HG02973 (cell line): Measurements from ENCODE around the gene PALLD.
"Not testable (repeated sequence)": the region's sequence is repeated elsewhere in the genome, so short reads cannot be mapped to it uniquely, and the experiment has no call there.

ENCODE experiments used
- ATAC-seq: cut with Tn5 transposase; IDR thresholded peaks from one replicate; pipeline ENCODE4 v1.9.1; 2021; ENCODE audit warnings: moderate library complexity; ENCODE audit not compliant: unreplicated experiment

PALLD gene

DNA sequence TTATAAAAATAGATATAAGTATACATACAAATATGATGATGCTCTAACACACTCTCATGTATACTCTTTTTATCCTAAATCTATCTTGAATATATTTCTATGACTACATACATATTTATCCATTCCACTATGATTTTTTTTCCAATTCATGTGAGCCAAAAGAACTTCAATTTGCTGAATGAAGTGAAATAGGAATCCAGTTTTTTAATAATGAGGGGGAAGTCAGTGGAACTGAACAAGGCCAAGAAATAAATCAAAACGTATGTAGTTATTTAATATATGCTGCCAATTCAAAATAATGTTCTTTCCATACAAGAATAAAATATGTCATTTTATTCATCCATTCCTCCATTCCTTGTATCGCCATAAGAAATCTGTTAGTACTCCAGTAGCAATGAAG, 6.1 kb upstream of the PALLD start:
- ATAC-seq = no peak

DNA sequence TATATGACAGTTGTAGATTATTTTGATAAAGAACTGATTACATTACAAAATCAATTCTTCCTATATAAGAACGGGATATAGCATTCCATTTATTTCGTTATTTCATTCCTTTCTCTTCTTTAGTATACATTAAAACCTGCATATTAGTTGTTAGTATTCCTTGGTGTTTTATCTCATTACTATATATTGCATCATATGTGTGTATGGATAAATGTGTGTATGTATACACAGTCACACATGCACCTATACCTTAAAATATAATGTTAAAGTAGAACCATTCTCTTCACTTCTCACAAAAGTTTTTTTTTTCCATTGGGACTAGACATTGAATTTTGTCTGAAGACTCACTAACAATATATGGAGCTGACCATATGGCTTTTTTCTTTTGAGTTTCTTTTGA, 5.3 kb upstream of the PALLD start:
- ATAC-seq = no peak

DNA sequence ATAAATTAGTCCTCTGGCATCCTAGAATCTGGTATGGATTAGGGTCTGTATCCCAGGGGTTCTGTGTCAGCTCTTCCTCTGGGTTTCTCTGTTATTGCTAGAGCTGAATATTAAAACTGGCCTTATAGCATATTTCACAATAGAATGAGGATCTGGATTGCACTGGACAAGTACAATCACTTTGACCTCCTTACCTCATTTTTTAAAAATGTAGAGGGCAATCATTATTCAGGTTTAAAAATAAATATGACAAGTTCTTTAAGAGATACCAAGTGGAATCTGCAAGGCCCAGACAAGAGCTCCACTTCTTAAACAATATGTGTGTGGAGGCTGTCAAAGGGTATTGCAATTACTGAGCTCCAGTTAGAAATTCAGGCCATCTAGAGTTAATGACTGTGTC, 1.4 kb downstream of the PALLD start:
- no peak for ATAC-seq

DNA sequence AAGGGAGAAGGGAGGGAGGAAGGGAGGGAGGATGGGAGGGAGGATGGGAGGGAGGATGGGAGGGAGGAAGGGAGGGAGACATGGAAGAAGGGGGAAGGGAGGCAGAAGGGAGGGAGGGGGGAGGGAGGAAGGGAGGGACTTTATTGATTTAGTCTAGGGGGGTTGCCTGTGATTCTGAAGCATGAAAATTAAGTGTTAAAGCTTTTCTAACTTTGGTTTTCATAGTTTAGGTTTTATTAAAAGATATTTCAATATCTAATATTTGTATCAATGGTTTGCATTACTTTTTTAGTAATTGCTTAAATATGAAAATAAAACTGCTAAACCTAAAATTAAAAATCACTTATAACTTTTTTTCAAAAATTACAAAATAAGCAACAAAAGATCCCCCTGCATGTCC, 2.4 kb downstream of the PALLD start:
- no peak for ATAC-seq

DNA sequence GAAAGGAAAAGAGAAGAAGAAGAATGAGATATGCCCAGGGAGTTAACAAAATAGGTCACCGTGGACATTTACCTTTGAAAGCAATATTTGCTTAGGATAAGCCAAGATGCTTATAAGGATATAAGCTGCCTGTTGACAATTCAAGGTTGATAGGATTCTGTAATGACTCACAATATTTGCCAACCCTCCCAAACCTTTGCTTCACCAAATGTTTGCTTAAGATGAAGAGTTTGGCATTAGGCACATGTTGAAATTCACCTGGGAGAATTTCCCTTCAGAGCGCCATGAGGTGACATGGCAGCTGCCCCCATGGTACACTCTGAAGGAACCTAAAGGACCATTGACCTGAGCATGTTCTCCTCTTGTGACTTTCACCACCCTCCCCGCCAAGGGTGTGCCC, 4.6 kb downstream of the PALLD start:
- no peak for ATAC-seq

DNA sequence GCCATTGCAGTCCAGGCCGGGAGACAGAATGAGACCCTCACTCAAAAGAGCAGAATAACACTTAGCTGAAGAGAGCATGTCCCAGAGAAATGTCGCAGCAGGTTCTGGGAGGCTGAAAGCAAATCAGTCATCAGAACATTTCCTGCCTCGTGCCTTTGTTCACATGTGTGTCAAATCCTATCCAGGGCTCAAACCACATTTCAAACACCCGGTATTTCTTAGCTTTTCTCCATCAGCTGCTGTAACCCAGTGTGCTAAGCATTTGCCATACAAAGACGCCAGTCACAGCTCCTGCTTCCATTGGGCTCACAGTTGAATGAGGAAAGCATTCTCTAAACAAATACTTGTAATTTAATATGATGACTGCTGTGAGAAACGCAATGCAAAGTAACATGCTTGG, 6.0 kb downstream of the PALLD start:
- no peak for ATAC-seq

DNA sequence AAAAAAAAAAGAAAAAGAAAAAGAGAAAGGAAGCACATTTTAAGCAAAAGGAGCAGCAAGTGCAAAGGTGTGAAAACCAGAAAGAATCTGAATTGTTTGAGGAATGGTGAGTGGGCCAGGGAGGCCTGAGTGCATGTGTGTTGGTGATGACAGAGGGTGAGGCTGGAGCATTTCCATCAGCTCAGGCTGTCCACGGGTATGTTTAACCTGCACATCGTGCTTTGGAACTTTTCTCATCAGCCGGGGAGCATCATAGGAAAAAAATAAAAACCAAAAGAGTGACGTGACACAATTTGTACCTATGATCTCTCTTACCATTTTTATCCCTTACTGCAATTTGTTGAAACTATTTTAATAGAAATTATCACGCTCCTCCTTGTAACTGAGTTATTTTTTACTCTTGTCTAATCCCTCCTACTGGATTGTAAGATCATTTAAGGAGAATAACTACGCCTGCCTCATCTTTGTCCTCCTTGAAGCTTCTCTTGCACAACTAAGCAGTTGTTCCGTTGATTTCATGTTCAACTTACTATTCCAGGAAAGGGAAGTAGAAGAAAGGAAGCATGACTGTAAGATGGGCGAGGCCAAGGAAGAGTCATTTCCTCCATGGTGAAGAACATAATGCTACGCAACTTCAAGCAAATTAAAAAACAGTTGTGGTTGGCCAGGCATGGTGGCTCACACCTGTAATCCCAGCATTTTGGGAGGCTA, 7.0 kb downstream of the PALLD start:
- ATAC-seq = no peak

DNA sequence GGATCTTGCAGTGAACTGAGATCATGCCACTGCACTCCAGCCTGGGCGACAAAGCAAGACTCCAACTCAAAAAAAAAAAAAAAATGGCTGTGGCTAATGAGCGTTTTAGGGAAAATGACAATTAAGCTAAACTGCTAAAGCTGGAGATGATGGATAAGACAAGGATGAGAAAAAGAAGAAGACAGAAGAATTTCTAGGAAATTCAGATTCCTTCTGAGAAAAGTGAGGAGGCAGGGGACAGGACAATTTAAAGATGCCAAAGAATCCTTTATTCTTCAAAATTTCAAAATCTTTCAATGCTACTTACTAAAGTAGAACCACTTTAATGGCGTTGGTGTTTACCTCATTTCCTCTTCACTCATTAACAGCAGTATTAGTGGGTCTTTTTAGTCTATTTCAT, 7.7 kb downstream of the PALLD start:
- no peak for ATAC-seq

DNA sequence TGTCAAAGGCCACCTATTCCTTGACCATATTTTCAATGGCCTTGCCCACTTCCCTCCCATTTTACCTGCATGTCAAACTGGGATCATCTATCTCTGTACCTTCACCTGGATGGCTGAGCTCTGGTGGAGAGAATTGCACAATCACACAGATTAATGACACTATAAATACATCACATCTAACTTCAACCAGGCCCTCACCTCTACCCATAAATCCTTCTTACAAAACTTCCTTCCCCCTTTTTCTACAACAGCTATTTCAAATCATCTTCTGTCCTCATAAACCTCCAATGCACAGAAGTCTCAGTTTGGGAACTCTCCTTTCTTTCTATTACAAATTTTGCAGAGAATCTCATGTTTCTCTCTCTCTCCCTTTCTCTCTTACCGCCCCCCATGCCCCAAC, 9.2 kb downstream of the PALLD start:
- no peak for ATAC-seq

DNA sequence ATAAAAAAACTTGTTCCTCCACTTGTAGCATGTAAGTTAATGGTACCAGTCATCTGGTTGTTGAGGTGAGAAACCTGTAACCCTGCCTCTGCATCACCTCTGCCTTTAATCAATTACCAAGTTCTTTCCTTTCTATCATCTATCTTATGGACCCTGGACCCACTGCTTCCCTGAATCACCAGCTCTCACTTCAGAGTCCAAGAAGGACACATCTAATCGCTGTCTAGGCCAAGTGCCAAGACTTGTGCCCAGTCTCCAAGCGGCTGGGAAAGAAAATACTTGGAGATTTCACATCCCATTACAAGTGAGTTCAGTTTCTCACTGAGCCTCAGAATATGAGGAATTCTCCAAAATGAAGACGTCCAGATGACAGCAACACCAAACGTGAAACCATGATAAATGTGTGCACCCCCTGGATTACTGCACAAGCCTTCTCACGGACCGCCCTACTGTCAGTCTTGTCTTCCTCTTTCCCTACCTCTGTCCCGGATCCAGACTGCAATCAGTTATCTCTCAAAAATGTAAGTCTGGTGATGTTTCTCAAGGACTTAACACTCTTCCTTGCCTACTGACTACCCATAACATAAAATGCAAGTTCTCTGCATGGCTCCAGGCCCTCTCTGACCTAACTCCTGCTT, 10.4 kb downstream of the PALLD start:
- ATAC-seq = no peak

DNA sequence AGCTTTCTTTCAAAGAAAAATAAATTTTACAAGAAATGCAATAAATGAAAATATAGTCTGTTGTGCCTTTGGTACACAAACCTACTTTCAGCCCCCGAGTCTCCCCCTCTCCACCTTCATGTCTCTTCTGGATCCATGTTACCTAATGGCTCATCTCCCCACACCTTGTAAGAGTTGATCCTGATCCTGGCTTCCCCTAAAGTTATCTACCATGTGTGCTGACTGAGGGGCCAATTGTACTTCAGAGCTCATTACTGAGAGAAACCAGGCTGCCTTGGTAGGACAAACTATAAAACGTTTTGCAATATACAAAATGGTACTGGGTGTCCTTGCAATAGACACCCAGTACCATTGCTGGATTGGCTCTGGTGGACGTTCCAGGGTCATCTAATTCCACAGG, 11.8 kb downstream of the PALLD start:
- no peak for ATAC-seq

DNA sequence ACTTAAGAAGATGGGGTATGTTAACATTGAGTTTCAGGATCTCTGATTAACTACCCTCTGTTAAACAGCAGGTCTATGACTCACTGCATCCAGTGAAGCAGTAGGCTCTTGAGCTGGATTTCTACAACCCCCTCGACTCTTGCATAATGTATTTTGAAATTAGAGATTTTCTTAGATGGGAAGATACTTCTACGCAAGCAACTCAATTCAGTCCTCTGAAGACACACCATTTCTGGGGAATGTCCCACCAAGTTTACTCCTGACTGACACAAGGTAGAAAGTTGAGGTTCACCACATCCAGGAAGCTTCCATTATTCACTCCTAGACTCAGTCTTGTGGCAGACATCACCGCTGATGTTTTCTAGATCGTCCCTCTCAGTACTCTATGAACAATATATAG, 12.9 kb downstream of the PALLD start:
- no peak for ATAC-seq

DNA sequence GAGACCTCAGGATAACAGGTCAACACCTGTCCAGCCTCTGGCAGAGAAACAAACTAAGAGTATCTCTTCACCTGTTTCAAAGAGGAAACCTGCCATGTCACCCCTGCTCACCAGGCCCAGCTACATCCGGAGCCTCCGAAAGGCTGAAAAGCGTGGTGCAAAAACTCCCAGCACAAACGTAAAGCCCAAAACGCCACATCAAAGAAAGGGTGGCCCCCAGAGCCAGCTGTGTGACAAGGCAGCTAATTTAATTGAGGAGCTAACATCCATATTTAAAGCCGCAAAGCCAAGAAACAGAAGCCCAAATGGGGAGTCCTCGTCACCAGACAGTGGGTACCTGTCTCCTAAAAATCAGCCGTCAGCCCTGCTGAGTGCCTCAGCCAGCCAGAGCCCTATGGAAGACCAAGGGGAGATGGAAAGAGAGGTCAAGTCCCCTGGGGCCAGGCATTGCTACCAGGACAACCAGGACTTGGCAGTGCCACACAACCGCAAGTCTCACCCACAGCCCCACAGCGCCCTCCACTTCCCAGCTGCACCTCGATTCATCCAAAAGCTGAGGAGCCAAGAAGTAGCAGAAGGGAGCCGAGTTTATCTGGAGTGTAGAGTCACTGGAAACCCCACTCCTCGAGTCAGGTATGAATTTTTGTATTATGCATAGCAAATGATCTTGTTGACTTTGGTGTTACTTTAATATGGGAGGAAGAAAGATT, 15.1 kb downstream of the PALLD start:
- no peak for ATAC-seq

DNA sequence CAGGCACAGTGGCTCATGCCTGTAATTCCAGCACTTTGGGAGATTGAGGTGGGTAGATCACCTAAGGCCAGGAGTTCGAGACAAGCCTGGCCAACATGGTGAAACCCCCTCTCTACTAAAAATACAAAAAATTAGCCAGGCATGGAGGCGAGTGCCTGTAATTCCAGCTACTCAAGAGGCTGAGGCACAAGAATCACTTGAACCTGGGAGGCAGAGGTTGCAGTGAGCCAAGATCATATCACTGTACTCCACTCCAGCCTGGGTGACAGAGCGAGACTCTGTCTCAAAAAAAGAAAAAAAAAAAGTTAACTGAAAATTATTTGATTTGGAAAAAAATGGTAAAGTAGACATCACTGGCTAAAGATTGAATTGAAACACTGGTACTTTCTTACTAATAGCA, 17.0 kb downstream of the PALLD start:
- not testable (repeated sequence) for ATAC-seq

DNA sequence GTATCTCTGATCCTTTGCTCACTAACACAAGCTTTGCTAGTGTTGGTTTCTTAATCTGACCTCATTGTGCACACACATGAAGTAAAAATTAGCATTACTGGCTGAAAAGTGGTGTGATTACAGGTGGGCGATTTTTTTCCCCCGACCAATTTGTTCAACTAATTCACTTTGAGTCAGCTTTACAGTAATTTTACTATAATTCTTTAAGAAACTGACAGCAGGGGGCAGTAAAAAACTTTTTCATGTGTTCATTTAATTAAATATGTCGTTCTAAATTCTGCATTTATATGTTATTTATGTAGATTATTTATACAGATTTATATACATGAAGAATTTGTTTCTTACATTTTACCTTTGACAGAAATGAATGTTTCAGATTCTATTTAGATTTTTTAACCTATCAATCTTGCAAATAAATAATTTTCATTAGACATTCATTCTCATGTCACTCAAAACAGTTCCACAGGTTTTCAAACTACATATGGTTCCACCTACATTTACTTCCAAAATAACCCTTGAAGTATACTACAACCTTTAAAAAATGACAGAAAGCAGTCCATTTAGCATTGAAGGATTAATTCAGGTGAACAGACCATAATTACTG, 17.5 kb downstream of the PALLD start:
- ATAC-seq = no peak

DNA sequence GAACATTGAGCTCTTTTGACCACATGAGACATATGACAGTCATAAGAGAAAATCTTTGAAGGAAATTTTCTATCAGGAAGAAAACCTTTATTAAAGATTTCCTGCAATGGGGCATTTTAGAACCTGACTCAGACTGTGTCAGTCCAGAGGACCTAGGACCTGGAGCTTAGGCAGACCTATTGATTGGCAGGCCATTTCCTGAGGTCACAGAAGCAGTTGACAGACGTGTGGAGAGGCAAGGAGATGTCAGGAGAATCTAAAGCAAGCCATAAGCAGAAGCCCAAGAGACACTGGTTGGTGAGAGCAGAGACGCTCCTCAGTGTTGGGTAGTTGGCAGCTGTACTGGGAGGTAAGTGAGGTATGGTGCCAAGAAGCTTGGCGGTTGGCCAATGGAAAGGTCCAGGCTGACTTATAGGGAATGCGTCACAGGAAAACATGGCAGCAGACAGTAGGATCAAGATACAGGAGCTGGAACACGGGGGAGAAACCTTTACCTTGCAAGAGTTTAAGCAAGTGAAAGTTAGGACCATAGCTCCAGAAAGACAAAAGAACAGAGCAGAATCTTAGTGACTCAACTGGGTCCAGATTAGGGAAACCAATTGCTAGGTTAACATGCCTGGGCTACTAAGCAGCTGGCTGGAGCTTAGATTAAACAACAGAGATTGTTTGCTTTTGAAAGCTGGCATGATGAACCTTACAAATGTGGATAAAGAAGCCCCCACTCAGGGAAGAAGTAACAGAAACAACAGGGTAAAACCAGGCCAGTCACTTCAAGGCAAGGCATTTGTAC, 18.6 kb downstream of the PALLD start:
- no peak for ATAC-seq

DNA sequence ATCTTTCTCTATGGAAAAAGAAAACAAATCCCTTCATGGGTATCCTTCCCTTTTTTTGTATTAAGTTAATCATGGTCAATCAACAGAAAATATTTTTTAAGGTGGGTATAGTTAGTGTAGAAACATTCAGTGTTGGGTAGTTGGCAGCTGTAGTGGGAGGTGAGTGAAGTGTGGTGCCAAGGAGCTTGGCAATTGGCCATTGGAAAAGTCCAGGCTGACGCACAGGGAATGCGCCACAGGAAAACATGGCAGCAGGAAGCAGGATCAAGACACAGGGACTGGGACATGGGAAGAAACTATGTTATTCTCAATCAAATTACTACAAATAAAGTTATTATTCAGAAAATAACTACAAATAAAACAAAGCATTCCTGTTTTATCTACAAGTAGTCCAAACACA, 20.0 kb downstream of the PALLD start:
- ATAC-seq = no peak

DNA sequence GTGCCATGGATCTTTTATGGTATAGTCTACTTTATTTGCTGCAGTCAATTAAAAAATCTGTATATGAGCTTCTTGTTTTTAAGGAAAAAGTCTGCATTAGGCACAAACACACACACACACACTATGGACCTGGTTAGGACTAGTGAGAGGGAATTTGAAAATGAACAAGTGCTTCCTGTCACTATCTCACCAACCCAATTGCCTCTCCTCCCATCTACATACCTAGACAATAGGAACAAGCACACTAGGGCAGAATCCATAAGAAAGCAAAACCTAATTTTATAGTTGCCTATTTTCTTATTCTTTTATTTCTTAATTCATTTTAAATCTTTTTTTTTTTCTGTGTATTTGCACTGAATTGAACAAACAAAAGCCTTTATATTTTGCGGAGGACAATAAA, 22.7 kb downstream of the PALLD start:
- no peak for ATAC-seq

DNA sequence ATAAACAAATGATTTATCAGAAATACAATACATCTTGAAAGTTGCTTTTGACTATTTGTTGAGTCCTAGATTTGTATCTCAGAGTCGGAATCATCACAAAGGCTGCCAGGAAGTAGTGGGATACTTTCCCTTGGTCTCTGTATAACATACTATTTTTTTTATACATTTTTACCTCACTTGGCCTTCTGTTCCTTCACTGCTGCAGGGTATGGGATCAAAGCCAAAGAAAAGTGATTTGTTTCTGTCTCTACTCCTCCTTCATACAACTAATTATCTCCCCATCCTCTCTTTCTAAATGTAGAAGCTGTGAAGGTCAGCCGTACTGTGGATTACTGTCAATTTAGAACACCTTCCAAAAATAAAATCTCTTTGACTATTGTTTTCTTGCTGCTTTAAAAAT, 24.9 kb downstream of the PALLD start:
- no peak for ATAC-seq

DNA sequence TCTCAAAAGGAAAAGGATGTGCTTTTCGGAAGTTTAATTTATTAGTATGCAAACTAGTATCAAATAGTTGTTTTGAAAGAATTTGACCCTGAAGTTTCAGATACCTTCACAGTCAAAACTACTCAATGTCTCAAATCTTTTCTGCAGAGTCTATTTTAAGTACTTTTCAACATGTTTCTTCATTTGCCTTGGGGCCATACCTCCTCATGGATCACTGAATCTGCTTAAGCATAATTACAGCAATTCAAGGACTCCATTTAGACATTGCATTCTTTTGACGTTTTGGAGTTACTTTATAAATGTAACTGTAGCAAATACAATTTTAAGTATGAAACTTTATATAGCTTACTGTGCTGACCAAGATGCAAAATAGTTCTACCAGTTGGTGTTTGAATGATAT, 25.5 kb downstream of the PALLD start:
- no peak for ATAC-seq

DNA sequence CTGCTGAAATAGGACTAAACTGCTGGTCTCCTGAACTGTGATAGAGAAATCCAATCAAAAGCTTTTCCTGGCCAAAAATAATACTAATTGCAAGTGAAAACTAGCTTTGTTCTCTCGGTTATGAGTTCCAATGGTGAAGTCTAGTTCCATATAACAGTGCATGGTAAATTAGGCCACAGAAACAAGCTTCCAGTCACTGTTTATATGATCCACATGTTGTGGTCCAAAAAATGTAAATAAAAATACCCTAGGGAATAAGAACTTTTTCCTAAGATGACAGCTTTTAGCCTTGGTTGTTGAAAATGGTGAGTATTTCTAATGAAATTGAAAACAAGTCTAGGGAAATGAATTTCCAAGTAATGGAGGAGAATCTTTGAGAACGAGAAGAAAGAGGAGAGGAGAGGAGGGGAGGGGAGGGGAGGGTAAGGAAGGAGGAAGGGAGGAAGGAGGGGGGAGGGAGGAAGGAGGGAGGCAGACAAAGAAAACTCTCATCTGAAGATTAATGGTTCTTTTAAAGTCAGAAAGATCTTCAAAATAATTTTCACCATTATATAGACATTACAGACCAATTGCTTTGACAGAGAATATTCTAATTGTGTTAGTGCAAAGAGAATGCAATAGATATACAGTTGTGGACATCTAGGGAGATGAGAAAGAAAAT, 26.1 kb downstream of the PALLD start:
- ATAC-seq = no peak
